GM10847 (cell line): ENCODE data around the gene SLC30A2.

Experiments used
- POLR2A ChIP-seq: IDR thresholded peaks from 2 replicates; pipeline ENCODE4 v1.6.1; 2011; ENCODE audit not compliant: insufficient read length; ENCODE audit errors: extremely low read depth

Gene SLC30A2

DNA sequence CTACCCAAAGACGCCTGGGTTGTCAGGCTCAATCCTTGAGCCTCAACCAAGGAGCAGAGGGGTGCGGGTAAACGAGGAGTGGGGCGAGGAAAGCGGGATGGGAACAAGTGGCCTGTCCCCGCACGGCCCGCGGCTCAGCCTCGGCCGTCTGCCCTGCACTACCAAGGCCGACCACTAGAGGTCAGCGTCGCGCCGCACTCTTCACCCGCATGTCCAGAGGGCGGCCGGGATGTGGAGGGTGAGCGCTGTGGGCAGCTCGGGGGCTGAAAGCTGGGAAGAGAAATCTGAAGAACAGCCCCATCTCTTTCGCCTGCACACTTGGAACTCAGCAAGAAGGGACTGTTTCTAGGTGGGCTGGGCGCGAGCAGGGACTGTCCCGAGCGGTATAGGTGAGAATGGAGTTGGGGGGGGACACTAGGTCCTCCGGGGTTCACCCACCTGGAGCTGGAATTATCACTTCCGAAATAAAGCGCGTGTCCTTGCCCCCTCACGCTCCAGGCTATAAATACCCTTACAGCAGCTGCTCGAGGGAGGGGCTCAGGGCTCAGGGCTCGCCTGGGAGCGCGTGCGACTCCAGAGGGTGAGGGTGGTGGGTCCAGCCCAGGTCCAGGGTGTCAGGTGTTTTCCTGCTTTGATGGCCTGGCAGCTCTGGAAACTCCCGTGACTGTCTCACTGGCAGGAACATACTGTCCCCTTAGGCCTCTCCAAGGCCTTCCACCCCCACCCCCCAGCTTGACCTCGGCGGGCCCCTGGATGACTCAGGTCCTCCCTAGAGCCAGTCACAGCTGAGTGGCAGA is 9.8 kb downstream of the SLC30A2 start:
- no peak for TF ChIP-seq POLR2A

DNA sequence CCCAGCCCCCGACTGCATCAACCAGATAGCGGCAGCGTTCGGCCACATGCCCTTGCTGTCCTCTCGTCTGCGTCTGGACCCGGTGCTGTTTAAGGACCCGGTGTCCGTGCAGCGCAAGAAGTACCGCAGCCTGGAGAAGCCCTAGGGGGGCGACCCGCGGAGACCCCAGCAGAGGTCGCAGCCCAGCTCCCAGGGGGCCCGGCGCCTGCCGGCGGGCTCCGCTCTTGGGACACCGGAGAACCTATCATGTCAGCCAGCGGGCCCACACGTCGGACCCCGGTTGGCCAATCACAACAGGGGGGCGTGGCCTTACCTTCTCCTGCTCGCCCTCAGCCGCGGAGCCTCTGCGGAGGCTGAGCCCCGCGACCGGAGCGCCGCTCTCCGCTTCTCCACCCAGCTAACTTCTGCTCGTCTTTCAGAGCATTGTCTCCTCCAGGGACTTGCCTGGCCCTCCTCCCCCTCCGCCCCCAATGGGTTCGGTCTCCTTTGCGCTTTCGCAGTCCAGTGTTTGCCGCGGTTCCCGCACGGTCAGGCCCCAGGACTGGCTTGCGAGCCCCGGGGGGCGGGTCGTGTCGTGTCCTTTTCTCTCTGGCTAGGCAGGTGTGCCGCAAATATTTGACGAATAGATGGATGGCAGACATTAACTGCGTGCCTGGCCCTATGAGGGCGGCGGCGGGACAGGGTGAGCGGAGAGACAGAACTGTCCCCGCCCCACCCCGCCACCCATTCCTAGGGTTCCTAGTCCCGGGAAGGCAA is 10.5 kb downstream of the SLC30A2 start:
- peak; percentile 15 for TF ChIP-seq POLR2A

GRCh38 chr1:26034504-26035202 is 11.3 kb downstream of the SLC30A2 start:
- TF ChIP-seq POLR2A: no peak

DNA sequence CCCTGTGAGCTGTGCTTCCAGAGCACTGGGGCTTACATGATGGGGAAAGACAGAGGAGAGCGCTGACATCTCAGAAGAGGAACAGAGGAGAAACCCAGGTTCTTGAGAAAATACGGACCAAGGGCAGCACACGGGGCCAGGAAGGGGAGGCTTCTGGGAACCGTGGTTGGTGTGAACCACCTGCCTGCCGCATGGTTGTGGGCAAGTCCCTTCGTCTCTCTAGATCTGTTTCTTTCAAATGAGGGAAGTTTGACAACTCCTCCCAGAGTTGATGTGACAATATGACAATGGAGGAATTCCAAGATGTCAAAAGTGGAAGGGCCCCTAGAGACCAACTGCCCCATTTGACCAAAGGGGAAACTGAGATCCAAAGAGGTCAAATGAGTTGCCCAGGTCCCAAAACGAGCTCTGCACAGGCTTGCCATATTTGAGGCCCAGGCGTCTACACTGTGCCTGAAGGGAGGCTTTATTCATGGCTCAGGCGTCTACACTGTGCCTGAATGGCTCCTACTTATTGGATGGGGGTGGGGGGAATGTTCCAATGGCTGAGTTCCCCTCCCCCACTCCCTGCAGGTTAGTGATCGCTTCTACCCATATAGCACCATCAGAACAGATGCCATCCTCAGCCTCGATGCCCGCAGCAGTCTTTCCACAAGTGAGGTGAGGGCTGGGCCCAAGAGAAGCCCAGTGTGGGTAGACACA is 13.1 kb downstream of the SLC30A2 start:
- no peak for TF ChIP-seq POLR2A

DNA sequence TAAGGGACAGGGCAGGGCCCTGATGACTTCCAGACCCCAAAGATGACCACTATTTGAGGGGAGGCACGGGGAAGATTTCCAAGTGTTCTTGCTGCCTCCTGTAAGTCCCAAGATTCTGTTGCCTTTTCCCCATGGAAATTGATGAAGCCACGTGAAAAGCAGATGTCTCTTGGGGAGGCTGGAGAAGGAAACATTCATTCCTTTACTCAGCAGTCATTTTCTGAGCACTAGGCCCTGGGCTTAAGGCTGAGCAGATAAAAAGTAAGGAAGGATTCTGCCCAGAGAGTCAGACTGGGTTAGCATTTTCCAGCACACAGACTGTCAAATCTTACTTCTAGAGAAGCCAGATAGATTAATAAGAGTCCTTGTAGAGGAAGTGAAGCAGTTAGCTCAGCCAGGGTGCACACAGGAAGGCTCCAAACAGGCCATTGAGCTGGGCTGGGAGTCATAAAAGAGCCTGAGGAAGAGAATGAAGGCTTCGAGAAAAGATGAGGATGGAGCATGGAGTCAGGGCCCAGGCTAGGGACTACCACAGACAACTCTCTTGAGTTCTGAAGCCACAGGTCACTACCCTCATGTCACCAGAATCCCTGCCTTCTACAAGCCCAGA is 14.2 kb downstream of the SLC30A2 start:
- TF ChIP-seq POLR2A: no peak

GRCh38 chr1:26031196-26031595 is 14.7 kb downstream of the SLC30A2 start:
- TF ChIP-seq POLR2A: no peak

DNA sequence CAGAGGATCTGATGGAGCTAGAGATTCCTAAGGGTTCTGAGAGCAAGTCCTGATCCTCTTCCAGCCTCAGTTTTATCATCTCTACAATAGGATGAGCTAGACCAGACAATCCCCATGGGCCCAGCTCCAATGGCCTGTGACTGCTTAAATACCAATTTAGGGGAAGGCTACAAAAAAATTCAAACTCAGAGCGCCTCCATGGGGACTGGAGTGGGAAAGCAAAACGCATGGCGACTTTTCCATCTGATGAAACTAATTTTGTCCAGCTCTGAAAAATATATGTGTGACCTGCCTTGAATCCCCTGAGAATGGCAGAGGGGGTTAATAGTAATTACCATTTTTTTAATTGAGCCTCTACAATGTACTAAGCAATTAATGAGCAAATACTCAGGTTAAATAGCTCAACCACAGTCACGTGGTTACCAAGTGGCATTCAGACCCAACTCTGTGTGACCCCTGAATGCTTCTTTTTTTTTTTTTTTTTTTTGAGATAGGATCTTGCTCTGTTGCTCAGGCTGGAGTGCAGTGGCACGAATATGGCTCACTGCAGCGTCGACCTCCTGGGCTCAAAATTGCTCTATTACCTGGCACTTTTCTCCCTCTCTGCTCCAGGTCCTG is 15.9 kb downstream of the SLC30A2 start:
- no peak for TF ChIP-seq POLR2A

- no peak for TF ChIP-seq POLR2A
These were observed 16.7 kb downstream of the SLC30A2 start for GRCh38 chr1:26029054-26029863.

GRCh38 chr1:26028490-26028980 is 17.4 kb downstream of the SLC30A2 start:
- no peak for TF ChIP-seq POLR2A

DNA sequence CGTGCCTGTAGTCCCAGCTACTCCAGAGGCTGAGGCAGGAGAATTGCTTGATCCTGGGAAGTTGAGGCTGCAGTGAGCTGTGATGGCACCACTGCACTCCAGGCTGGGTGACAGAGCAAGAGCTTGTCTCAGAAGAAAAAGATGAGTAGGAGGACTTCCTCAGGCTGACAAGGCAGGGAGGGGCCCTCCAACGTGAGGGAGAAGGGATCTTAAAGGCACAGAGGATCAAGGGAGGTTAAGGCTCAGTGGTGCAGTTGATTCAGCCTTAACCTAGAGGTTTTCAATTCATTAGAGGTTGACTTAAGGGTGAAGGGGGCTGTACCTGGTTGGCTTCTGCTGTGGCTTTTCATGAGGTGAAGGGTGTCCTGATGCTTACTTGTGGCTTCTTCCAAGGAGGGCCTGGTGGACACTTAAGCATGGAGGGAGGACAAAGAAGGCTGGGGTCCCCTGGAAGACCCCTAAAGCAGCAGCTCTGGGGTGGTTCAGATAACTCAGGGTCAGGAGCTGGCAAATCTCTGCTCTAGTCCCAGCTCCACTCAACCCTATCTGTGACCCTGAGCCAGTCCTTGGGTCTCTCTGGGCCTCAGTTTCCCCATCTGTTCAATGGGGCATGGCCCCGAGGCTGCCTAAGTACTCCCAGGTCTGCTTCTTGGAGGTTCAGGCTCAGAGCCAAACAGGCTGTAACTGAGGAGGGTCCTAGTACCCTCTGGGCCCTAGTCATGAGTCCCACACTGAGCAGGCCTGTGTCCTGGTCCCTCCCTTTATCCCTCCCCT is 18.0 kb downstream of the SLC30A2 start:
- TF ChIP-seq POLR2A: no peak

GRCh38 chr1:26025517-26025916 is 20.4 kb downstream of the SLC30A2 start:
- TF ChIP-seq POLR2A: no peak

DNA sequence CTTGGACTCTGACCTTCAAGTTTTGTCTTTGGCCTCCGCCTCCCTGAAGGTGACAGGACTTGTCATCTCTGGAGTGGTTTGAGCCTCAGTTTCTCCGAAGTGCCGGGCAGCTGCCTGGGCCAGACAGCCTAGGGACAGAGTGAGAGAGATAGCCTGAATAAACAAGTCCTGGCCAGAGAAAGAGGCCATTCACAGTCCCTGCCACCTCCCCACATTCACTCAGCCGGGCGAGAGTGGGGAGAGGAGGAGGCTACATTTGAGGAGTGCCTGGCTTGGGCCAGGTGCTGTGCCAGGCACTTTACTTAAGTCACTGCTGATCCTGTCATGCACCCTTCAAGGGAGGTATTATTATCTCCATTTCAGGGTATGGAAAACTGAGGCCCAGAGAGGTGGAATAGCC is 20.9 kb downstream of the SLC30A2 start:
- no peak for TF ChIP-seq POLR2A

GRCh38 chr1:26023826-26024225 is 22.1 kb downstream of the SLC30A2 start:
- no peak for TF ChIP-seq POLR2A
